ENCODE measurements around the gene MBD5. TPM values are rescaled to one million over a fixed set of nuclear protein-coding genes. Genes with fewer than 3 reads are reported as not detected.
A peak's percentile ranks its signal among the peaks of the same experiment; 100 is the strongest.
"Not testable (repeated sequence)": the region's sequence is repeated elsewhere in the genome, so short reads cannot be mapped to it uniquely, and the experiment has no call there.

MBD5 gene
- total RNA-seq, 4 donors from 2014 or later: 40.3 to 77.0 (median 50.4) TPM

DNA sequence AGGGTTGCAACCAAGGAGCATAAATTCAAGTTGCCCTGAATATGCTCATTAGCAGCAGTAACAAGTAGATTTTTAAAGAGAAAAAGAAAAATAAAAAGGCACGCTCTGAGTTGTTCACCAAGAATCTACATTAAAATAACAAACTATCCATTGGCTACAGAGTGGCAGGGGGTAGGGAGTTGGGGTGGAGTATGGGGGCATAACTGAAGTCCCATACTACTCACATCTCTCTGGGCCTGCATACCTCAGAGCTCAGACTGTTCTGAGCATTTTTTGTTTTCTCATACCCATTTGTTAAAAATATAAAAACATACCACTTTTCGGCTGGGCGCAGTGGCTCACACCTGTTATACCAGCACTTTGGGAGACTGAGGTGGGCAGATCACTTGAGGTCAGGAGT lies 31.8 kb upstream of the MBD5 start:
- Histone ChIP-seq H3K27me3 (no peaks in the 10 kb centered on the region), H3K9me3 (no peaks in the 10 kb centered on the region), H3K27ac (no peak overlapping the region), H3K36me3 (no peaks in the 10 kb centered on the region), H3K4me1 (peaks cover 0 to 11% (median 0%) of the 10 kb centered on the region in 3 donors), H3K4me3 (no peak overlapping the region)
- WGBS, 2 donors (ENCODE audit: low coverage in 1 of 2): 82 to 89% methylated on average over 3 of the region's 3 CpGs
- no peak for ATAC-seq
- TF ChIP-seq, protein P1, sequence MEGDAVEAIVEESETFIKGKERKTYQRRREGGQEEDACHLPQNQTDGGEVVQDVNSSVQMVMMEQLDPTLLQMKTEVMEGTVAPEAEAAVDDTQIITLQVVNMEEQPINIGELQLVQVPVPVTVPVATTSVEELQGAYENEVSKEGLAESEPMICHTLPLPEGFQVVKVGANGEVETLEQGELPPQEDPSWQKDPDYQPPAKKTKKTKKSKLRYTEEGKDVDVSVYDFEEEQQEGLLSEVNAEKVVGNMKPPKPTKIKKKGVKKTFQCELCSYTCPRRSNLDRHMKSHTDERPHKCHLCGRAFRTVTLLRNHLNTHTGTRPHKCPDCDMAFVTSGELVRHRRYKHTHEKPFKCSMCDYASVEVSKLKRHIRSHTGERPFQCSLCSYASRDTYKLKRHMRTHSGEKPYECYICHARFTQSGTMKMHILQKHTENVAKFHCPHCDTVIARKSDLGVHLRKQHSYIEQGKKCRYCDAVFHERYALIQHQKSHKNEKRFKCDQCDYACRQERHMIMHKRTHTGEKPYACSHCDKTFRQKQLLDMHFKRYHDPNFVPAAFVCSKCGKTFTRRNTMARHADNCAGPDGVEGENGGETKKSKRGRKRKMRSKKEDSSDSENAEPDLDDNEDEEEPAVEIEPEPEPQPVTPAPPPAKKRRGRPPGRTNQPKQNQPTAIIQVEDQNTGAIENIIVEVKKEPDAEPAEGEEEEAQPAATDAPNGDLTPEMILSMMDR (IDR thresholded peaks at IDR 0.05): no peak
- no peak for TF ChIP-seq EP300 (IDR thresholded peaks at IDR 0.05)
- no peak for TF ChIP-seq POLR2A (IDR thresholded peaks at IDR 0.05)
- no peak for TF ChIP-seq POLR2AphosphoS5 (IDR thresholded peaks at IDR 0.05)

DNA sequence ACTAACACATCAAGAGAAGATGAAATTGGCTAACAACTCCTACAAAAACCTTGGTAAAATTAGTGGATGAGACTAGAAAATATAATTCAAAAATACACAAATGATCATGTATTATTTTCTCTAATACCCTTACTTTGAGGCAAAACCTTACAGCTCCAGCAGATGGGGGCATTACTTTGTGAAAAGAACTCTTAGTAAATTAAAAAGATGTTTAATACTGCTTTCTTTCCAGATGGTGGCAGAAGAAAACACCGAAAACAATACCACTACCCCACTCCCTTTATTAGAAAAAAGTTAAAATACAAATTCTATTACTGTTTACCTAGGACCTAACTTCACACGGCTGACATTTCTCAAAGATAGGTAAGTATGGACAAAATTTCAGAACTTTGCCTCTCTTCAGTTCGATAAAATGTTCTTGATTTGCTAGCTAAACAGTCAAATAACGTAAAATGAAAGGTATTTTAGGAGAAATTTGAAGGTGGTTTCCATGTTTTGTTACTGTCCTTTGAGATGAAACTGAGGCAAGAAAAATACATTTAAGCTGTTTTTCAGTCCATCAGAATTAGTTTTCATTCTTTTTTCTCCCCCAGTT lies 31.0 kb upstream of the MBD5 start:
- TF ChIP-seq POLR2A (IDR thresholded peaks at IDR 0.05) (no peak), EP300 (IDR thresholded peaks at IDR 0.05) (no peak), POLR2AphosphoS5 (IDR thresholded peaks at IDR 0.05) (no peak)
- TF ChIP-seq, protein P1 (IDR thresholded peaks at IDR 0.05): peak; percentile 64 to 86 (median 73)
- WGBS, 2 donors (ENCODE audit: low coverage in 1 of 2): 35 to 38% methylated on average over 4 of the region's 4 CpGs

DNA sequence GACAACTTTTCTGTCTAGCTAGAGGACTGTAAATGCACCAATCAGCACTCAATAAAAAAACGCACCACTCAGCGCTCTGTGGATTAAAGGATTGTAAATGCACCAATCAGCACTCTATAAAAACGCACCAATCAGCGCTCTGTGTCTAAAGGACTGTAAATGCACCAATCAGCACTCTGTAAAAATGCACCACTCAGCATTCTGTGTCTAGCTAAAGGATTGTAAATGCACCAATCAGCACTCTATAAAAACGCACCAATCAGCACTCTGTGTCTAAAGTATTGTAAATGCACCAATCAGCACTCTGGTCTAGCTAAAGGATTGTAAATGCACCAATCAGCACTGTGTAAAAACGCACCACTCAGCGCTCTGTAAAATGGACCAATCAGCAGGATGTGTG lies 25.9 kb upstream of the MBD5 start:
- H3K4me1 ChIP-seq: peaks cover 0 to 18% (median 0%) of the 10 kb centered on the region in 3 donors
- ATAC-seq, H3K27ac ChIP-seq, H3K9me3 ChIP-seq, H3K4me3 ChIP-seq, H3K27me3 ChIP-seq: not testable (repeated sequence)
- H3K36me3 ChIP-seq: peaks cover 0 to 12% of the 10 kb centered on the region in 2 donors
- WGBS, 2 donors (ENCODE audit: low coverage in 1 of 2): 93 to 96% methylated on average over 6 to 7 of the region's 7 CpGs

More for the DNA sequence above, 31.0 kb upstream of the MBD5 start:
- ATAC-seq: no peak
- H3K4me1 ChIP-seq: peaks cover 0 to 11% (median 0%) of the 10 kb centered on the region in 3 donors
- no peaks in the 10 kb centered on the region for H3K27me3 ChIP-seq
- no peaks in the 10 kb centered on the region for H3K9me3 ChIP-seq
- H3K4me3 ChIP-seq: no peak overlapping the region
- peaks cover 0 to under 1% of the 10 kb centered on the region in 2 donors for H3K36me3 ChIP-seq
- no peak overlapping the region for H3K27ac ChIP-seq

DNA sequence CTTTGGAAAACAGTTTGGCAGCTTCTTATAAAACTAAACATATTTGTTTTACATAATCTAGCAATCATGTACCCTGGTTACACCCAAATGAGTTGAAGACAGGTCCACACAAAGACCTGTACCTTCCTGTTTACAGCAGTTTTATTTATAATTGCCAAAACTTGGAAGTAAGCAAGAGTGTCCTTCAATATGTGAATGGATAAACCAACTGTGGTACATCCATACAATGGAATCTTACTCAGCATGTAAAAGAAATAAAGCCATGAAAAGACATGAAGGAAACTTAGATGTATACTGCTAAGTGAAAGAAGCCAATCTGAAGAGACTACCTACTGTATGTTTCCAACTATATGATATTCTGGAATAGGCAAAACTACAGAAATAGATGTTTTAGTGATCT lies 24.1 kb upstream of the MBD5 start:
- Histone ChIP-seq H3K27ac (no peak overlapping the region), H3K4me1 (peaks cover 0 to 17% (median 0%) of the 10 kb centered on the region in 3 donors), H3K9me3 (no peaks in the 10 kb centered on the region), H3K4me3 (no peak overlapping the region), H3K36me3 (peaks cover 0 to 12% of the 10 kb centered on the region in 2 donors), H3K27me3 (no peaks in the 10 kb centered on the region)
- no peak for ATAC-seq
- no peak for TF ChIP-seq EP300 (IDR thresholded peaks at IDR 0.05)
- TF ChIP-seq, protein P1 (IDR thresholded peaks at IDR 0.05): no peak
- TF ChIP-seq POLR2A (IDR thresholded peaks at IDR 0.05): no peak
- TF ChIP-seq POLR2AphosphoS5 (IDR thresholded peaks at IDR 0.05): no peak

DNA sequence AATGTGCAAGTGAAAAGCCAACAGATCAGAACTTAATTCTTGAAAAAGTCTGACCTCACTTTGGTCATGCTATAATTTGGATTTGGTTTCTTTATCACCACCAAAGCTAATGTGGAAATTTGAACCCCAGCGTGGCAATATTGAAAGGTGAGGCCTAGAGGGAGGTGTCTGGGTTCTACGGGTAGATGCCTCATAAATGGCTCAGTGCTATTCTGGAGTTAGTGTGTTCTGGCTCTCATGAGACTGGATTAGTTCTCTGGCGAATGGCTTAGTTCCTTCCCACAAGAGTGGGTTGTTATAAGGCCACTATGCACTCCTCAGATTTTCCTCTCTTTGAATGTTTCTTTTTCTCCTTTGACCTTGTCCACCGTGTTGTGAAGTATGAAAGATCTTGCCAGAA lies 22.7 kb upstream of the MBD5 start:
- no peak for ATAC-seq
- 80 to 92% methylated on average over 4 of the region's 4 CpGs for WGBS, 2 donors (ENCODE audit: low coverage in 1 of 2)
- Histone ChIP-seq H3K36me3 (peaks cover 0 to 12% of the 10 kb centered on the region in 2 donors), H3K27ac (no peak overlapping the region), H3K27me3 (no peaks in the 10 kb centered on the region), H3K4me3 (no peak overlapping the region), H3K4me1 (peaks cover 0 to 17% (median 0%) of the 10 kb centered on the region in 3 donors), H3K9me3 (no peaks in the 10 kb centered on the region)
- TF ChIP-seq EP300 (IDR thresholded peaks at IDR 0.05): no peak
- TF ChIP-seq POLR2AphosphoS5 (IDR thresholded peaks at IDR 0.05): no peak
- TF ChIP-seq, protein P1 (IDR thresholded peaks at IDR 0.05): no peak
- no peak for TF ChIP-seq POLR2A (IDR thresholded peaks at IDR 0.05)
